ENCODE data around the gene NUTM2E.
"Not testable (repeated sequence)": the region's sequence is repeated elsewhere in the genome, so short reads cannot be mapped to it uniquely, and the experiment has no call there.

DNA sequence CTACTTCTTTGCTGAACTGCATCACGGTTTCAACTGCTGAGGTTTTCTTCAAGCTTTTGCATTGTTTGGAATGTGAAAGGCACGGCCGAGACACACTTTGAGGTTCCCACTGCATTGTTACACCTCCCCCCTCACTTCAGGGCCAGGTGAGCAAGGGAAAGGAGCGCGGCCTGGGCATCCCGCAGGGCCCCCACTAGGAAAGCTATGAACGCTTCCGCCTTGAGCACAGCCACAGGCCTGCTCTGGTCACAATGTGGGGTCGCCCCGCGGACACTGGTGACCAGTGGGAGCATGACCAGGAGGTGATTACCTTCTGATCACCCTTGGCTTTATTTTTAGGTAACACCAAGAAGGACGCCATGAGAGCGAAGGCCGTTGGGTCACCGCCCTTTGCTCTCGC, 11.9 kb downstream of the NUTM2E start:
- not testable (repeated sequence) for TF ChIP-seq POLR2A, RFX5 (IDR thresholded peaks at IDR 0.05; ENCODE audit: low read depth, low read length)
